Effector CD8-positive, alpha-beta T cell (primary cell): ENCODE measurements around the gene ERGIC1.

Experiments used
- DNase-seq: peaks from one replicate; lab custom pipeline; 2025; lab: John Stamatoyannopoulos, UW

Gene ERGIC1

DNA sequence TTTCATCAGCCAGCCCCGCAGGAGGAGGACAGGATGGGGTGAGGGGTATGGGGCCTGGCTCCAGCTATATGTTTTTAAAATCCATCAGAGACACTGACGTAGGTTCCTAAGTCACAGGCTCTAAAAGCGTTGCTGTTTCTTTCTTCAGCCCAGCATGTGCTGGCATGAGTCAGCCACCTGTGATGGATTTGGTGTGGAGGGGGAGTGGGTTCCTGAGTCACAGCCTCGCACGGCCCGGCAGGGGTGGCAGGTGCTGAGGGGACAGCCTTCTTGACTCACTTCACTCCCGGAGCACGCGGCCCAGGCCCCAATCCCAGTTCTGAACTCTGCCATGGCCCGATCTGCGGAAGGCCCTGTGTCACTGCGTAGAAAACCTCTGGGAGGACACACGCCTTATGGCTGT, 86.4 kb downstream of the ERGIC1 start:
- no peak for DNase-seq

DNA sequence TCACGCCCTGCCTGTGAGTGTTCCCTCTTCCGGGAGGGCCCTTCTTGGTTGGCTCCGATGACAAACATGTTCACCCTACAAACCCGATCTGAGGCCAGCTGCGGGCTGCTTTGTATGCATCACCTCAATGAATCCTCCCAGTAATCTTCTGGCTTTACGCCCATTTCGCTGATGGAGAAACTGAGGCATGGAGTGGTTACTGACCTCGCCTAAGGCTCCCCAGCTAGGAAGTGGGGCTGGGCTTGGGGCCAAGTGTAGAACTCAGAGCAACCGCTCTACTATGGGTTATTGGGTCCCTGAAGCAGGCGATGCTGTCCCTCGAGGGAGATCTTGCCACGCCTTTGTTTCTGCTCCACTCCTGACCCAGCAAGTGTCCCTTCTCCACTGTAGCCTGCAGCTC, 86.9 kb downstream of the ERGIC1 start:
- DNase-seq: no peak

DNA sequence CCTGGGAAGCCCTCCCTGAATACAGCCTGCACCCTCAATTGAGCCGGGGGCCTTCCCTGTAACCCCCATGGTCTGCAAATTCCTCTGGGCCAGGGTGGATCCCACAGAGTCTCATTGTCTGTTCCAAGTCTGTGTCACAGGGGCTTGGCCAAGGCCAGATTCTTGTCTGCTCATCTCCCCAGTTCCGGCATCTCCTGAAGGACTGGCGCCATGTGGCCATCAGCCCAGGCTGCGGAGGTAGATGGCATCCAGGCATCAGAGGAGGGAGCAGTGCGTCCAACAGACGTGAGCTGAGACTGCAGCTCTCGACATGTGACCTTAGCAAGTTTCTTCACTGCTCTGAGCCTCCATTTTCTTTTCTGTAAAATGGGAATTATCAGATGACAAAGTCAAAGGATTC, 87.9 kb downstream of the ERGIC1 start:
- no peak for DNase-seq

DNA sequence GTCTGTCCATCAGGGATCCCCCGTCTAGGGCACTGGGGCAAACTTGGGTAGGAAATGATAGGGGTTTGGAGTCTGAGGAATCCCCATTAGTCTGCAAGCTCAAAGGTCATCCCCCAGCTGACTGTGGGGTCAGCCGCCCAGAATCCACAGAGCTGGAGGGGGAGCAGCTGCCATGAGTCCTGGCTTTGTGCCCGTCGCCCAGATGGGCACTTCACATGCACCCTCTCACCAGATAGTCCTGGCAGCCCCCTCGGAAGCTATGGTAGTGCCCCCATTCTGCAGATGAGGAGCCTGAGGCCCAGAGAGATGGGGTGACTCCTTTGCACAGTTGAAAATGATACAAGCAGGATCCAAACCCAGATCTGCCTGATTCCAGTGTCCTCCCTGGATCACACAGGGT, 89.5 kb downstream of the ERGIC1 start:
- no peak for DNase-seq

DNA sequence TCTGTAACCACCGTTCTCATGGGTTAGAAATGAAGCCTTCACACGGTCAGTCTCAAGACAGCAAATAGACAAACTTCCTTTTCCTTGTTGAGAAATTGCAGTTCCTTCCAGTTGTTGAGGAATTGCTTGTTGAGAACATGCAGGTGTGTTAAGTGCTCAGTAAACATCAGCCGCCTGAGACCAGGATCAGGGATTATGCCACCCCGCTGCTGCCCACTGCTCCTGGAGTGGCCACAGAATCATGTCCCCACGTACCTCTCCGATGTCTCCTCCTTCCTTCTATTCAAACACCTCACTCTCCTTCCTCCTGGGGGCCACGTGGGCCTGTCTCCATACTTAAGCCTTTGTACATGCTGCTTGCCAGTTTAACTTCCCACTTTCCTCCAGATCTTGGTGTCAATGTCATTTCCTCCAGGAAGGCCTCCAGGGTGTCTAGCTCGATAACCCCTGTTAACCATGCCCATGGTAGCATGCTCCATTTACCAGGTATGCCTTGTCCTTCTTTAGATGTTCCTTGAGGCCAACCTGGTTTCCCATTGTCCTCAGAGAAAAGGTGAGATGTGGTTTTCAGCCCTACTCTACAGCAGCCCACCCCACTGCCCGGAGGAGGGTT, 91.4 kb downstream of the ERGIC1 start:
- no peak for DNase-seq

DNA sequence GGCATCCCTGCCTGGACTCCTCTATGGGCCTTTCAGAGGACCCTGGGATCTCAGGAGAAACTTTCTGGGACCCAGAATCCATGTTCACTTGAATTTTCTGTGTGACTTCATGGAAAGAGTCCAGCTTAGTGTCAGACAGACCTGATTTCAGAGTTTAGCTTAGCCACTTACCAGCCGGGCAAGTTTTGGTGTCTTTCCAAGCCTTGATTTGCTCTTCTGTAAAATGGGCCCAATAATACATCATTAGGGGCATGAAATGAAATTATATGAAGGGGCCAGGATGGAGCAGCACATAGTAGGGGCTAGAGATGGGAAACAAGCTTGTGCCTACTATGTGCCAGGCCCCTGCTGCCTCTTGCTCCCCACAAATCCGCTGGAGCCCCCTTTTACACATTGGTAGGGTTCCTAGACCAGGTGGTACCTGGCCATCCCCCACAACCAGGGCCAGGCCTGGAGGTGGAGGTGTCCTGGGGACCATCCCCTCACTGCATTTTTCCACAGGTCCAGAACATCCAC, 92.0 kb downstream of the ERGIC1 start:
- no peak for DNase-seq

DNA sequence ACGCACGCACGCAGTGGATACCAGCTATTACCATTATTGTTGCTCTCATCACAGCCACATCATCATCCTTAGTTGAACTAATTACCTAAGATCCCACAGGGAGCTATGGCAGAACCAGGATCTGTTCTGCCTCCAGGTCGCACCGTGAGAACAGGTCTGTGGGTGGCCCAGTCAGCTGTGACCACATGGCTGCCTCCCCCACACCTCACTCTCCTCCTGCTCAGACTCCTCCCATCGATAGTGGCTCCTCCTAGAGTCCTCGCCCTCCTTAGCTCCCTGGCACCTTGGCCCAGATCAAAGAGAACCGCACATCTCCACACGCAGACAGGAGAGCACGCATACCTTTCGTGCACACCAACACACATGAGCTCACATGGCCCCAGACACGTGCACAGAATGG, 92.7 kb downstream of the ERGIC1 start:
- no peak for DNase-seq

DNA sequence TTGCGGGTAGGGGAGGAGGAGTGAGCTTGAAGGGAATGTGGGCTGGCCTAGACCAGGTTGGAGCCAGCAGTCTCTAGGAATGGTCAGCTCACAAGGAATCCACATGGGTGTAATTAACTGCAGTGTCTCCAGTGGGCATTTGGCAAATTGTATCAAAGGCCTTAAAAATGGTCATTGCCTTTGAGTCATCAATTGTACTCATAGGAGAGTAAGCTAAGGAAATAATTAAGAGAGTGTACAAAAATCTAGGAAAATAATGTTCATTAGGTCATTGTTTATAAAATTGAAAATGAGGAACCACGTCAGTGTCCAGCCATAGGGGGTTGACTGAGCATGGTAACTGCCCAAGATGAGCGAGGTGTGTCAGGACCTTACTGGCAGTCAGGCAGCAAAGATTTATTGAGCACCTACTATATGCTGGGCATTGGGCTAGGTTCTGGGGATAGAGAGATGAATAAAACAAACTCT, 95.4 kb downstream of the ERGIC1 start:
- DNase-seq: no peak

DNA sequence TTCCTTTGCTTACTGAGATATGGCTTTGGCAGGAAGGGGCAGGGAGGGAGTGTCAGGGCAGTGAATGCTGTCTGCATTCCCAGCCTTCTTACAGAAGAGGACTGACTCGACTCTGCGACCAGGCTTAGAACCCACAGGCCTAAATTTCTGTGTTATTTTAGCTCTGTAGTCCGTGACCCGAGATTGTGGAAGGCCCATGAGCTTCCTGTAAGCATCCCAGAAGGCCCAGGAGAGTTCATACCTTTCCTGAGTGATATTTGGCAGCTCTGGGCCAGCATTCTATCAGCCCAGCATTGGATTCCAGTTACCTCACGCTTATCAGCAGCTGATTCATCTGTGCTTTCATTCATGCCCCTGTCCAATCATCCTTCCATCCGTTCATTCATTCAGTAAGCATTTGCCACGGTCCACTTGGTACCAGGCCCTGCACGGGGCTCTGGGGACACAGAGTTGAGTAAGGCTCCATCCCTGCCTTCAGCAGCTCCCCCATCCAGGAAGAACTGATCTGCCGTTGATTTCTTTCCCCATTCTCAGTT, 97.0 kb downstream of the ERGIC1 start:
- DNase-seq: no peak

DNA sequence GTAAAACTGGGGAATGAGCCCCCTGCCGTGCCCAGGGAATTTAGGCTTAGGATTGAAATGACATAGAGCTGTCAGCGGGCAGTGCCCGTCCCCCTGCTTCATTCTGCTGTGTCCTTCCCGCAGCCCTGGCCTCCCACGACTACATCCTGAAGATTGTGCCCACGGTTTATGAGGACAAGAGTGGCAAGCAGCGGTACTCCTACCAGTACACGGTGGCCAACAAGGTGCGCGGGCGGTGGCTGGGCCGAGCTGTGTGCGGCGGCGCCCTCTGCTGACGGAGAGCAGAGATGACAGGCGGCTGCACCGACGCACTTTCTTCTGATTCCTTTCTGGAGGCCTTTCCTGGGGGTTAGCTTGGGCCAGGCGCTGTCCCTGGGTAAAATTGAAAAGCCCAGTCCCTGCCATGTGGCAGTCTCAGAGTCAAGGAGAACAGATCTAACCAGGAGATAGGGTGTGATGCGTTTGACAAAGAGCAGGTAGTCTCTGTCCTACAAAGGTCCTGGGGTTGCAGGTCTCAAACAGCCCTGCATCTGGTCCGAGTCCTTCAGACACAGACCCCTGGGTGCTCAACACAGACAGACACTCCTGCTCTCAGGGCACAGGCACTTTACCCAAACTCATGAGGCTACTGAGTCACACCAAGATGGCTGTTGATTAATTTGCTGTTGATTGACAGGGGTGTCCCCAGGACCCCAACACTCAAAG, 98.4 kb downstream of the ERGIC1 start:
- DNase-seq: peak; percentile 46

DNA sequence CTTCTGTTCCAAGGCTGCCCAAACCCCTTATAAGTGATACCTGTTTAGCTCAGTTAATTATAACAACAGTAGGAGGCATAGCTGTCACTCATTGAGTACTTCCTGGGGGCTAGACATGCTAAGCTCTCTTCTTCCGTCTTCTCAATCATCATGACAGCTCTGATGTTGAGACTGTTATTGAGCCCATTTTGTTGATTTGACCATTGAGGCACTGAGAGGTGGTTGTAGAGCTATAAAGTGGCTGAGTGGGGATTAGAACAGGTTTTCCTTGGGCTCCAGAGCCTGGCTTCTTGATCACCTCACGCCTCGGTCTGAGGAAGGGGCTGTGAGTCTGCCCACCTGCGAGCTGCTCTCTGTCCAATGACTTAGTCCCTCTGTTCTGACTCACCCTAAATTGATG, 99.2 kb downstream of the ERGIC1 start:
- no peak for DNase-seq

DNA sequence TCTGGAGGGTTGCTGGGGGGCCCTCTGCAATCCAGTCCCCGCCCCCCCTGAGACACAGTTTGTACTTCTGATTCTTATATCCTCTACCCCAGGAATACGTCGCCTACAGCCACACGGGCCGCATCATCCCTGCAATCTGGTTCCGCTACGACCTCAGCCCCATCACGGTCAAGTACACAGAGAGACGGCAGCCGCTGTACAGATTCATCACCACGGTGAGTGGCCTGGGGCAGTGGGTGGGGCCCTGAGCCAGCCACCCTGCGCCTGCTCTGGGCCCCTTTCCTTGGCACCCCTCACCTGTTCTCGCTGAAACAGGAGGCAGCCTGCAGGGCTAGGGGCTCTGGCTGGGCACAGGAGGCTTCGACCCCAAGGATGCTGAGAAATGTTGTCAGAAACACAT, 101.0 kb downstream of the ERGIC1 start:
- DNase-seq: no peak

DNA sequence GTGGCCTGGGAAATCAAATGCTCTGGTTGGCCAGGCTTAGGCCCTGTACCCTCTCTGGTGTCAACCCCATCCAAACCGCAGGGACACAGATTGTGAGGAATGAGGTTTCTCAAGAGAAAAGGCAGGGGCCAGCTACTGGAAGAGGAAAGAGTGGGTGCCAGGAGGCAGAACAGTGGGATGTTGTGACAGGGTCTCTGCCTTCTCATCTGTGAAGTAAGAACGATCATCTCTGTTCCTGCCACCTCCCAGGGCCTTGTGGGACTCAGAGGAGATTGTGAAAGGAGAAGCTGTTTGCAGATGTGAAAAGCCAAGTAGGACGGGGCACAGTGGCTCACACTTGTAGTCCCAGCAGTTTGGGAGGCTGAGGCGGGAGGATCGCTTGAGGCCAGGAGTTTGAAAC, 102.3 kb downstream of the ERGIC1 start:
- no peak for DNase-seq

DNA sequence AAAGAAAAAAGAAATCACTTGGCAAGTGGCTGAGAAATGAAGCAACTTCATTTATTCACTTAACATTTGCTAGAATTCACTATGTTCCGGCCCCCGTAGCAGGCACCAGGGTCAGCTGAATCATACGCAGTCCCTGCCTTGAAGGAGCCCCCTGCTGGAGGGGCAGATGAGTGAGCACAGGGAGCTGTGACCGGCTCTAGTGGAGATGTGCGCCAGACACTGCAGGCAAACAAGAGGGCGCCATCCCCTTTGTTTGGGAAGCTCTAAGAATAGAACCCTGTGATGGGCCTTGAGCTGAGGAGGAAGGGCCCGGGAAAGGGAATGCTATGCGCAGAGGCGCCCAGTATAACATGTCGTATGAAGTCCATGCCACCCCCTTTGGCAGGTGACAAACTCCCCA, 105.0 kb downstream of the ERGIC1 start:
- DNase-seq: no peak

DNA sequence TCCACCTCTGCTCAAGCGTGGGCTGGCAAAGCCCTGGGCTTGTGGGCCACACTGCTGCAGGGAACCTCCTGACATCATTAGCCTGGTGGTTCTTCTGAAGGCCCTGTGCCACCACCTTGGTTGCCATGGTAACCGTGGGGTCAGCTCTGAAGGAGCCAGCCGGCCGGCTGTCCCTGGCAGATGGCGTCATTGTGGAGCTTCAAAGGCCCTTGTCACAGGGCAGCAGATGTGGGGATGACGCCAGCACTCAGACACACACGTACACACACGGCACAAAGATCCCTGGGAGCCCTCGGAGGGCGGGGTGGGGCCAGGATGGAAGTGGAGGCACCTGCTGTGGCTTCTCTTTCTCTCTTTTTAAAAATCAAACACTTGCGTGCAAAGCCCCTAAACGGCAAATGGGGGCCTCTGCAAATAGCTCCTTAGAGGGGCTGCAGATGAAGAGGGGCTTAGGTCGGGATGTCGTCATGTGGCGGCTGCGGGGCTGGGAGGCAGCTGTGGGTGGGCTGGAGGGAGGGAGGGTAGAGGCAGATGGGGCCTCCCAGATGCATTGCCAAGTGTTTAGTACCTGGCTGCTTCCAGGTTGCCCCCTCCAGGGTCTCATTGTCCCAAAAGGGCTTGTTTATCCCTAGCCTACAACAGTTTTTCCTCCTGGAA, 105.7 kb downstream of the ERGIC1 start:
- DNase-seq: no peak

DNA sequence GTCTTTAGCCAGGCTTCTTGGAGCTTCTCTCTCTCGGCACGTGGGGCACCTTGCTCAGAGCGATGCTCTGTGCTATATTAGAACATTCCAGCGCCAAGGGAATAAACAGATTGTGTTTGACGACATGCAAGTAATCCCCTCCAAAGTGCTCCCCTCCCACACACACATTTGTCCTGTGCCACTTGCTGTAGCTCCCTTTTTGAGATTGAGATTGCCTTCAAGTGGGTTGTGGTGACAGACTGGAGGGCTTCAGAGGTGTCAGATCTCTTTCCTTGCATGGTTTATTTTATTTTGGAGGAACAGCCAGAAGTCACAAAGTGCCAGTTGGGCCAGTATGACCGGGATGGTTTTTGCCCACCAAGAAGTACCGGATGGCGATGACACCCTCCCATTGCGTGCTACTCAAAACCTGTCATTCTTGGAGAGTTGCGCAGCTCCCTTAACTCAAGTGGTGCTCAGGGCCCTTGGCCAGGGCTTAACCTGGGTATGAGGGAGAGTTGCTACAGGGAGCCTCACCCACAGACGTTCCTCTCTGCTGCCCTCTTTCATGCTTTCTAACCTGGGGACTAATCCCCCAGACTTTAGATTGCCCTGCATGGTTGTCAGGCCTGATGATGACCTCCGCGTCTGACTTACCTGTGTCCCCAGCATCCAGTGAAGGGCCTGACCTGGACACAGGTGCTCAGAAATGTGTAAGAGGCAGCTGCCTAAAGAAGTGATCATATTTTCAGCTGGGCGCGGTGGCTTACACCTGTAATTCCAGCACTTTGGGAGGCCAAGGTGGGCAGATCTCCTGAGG, 106.4 kb downstream of the ERGIC1 start:
- DNase-seq: no peak

DNA sequence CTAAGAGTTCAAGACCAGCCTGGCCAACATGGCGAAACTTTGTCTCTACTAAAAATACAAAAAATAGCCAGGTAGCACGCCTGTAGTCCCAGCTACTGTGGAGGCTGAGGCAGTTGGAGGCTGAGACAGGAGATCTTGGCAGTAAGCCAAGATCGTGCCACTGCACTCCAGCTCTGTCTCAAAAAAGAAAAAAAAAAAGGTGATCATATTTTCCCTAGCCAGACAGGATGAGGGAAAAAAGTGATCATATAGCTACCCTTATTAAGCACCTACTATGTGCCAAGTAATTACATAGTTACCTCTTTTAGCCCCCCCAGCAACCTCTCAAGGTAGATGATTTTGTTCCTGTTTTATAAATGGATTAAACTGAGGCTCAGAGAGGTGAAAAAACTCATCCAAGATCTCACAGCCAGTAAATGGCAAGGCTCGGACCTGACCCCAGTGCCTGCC, 107.0 kb downstream of the ERGIC1 start:
- no peak for DNase-seq

DNA sequence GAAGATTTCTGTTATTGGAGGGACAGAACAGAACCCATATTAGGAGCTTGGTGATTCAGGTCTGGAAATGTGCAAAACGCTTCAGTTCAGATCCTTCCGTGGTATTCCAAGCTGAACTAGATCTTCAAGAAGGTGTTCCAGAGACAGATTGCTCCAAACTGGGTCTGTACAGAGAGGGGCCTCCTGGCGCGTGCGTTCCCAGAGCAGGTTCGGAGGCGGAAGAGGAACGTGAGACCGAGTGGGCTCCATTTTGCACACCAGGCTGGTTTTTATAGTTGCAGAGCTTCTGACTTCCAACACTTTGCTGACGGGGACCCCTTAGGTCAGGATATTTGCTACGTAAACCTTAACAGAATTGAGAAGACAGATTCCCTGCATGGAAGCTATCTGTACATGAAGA, 108.5 kb downstream of the ERGIC1 start:
- DNase-seq: no peak

DNA sequence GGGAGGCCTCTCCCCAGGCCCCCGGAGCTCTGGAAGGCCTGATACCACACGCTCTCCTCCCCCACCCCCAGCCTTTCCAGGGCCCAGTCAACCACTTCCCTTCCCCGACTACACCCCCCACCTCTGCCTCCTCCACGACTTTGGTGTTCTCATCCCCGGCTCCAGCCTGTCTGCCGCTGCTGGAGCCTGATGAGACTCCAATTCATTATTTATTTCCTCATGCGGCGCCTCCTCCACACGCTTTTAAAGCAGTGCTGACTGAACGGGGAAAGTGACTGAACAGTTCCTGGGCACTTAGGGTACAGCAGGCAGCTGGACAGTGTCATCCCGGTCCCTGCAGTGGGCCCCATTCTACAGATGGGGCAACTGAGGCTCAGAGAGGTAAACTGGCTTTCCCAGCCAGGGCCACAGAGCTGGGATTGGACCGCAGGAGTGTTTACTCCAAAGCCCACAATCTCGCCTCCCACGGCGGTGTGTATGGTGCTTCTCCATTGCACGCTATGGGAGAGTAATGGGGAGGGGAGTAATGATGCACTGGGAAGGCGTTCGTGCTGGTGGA, 109.3 kb downstream of the ERGIC1 start:
- DNase-seq: no peak

DNA sequence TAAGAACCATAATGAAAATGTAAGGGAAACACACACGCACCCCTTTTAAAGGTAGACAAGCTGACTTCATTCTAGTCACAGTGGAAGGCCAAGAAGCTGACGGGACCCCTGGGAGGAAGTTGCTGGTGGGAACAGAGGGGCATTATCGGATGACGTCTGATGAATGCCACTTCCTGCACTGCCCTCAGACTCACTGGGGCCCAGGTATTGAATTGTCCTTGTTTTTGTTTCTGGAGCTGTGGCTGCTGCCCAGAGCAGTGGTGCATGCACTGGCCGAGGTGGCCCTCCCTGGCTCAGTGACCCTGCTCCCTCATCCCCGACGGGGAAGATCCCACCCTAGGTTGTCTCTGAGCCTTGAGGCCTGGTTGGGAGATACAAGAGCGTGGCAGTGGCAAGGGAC, 109.9 kb downstream of the ERGIC1 start:
- no peak for DNase-seq

DNA sequence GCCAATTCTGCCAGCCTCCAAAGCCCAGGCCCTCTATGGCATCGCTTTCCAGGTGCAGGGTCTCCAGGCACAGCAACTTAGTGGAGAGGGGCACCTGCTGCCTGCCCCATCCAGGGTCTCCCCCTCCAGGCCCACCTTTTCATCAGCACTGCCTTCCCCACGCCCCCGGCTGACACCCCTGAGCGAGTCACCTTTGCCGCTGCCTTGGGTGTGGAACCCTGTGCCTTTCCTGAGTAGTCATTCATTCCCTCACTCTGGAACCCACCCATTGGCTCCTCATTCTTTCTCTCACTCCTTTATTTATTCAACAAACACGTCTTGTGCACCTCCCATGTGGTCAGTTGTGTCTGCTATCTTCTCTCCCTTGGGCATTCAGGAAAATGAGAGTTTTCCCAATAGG, 110.7 kb downstream of the ERGIC1 start:
- DNase-seq: no peak

DNA sequence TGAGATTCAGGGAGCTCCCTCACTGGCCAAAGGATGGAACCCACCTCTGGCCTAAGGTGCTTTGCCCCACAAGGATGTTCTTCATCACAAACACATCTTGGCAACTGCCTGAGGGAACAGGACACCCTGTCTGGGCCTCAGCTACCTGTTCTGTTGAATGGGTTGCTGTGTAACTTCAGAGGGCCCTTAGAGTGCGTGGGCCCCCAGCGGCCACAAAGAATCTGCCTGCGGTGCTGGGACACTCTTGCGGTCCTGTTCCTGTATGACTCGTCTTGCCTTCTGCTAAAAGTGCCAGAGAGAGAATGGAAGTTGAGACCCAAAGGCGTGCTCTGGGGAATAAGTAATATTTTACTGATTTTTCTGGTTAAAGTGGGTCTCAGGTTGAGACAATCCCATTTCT, 111.1 kb downstream of the ERGIC1 start:
- no peak for DNase-seq
